ENCODE results near the gene KCTD14.
A peak's percentile ranks its signal among the peaks of the same experiment; 100 is the strongest.
"Not testable (repeated sequence)": the region's sequence is repeated elsewhere in the genome, so short reads cannot be mapped to it uniquely, and the experiment has no call there.

The KCTD14 gene

GRCh38 chr11:78049348-78049747 lies 26.3 kb upstream of the KCTD14 start:
- DNase-seq (ENCODE audit: insufficient read length, low spot score) (no peak), FAIRE-seq (no peak)

GRCh38 chr11:78048561-78048960 lies 25.5 kb upstream of the KCTD14 start:
- DNase-seq (ENCODE audit: insufficient read length, low spot score), result no peak
- FAIRE-seq, result no peak

GRCh38 chr11:78046486-78046854 lies 23.4 kb upstream of the KCTD14 start:
- FAIRE-seq (no peak), DNase-seq (ENCODE audit: insufficient read length, low spot score) (no peak)

GRCh38 chr11:78045851-78046485 lies 22.9 kb upstream of the KCTD14 start:
- FAIRE-seq, result peak; percentile 62

GRCh38 chr11:78044706-78045105 lies 21.6 kb upstream of the KCTD14 start:
- no peak for FAIRE-seq

More at GRCh38 chr11:78045851-78046485, 22.9 kb upstream of the KCTD14 start:
- DNase-seq (ENCODE audit: insufficient read length, low spot score), result peak; percentile 87

GRCh38 chr11:78041843-78042440 lies 18.9 kb upstream of the KCTD14 start:
- DNase-seq (ENCODE audit: insufficient read length, low spot score) (no peak), FAIRE-seq (no peak)

More at GRCh38 chr11:78044706-78045105, 21.6 kb upstream of the KCTD14 start:
- no peak for DNase-seq (ENCODE audit: insufficient read length, low spot score)

- FAIRE-seq; DNase-seq (ENCODE audit: insufficient read length, low spot score): not testable (repeated sequence)
Measured at GRCh38 chr11:78041380-78041719, 18.3 kb upstream of the KCTD14 start.

GRCh38 chr11:78040691-78041379 lies 17.8 kb upstream of the KCTD14 start:
- FAIRE-seq (peak; percentile 55), DNase-seq (ENCODE audit: insufficient read length, low spot score) (peak; percentile 55)

GRCh38 chr11:78039919-78040671 lies 17.0 kb upstream of the KCTD14 start:
- DNase-seq (ENCODE audit: insufficient read length, low spot score), result peak; percentile 90
- FAIRE-seq, result peak; percentile 23

GRCh38 chr11:78039391-78039918 lies 16.4 kb upstream of the KCTD14 start:
- DNase-seq (ENCODE audit: insufficient read length, low spot score), result no peak
- FAIRE-seq, result no peak

- DNase-seq (ENCODE audit: insufficient read length, low spot score) (no peak), FAIRE-seq (no peak)
Measured at GRCh38 chr11:78038697-78039313, 15.7 kb upstream of the KCTD14 start.

- no peak for DNase-seq (ENCODE audit: insufficient read length, low spot score)
- FAIRE-seq, result no peak
Measured at GRCh38 chr11:78037825-78038620, 14.9 kb upstream of the KCTD14 start.

- peak; percentile 9 for FAIRE-seq
- DNase-seq (ENCODE audit: insufficient read length, low spot score), result no peak
Measured at GRCh38 chr11:78037056-78037455, 14.0 kb upstream of the KCTD14 start.

- FAIRE-seq (peak; percentile 65), DNase-seq (ENCODE audit: insufficient read length, low spot score) (no peak)
Measured at GRCh38 chr11:78036313-78036712, 13.2 kb upstream of the KCTD14 start.

- no peak for FAIRE-seq
Measured at GRCh38 chr11:78034623-78035022, 11.5 kb upstream of the KCTD14 start.

GRCh38 chr11:78033040-78033439 lies 10.0 kb upstream of the KCTD14 start:
- DNase-seq (ENCODE audit: insufficient read length, low spot score) (no peak), FAIRE-seq (no peak)

More at GRCh38 chr11:78034623-78035022, 11.5 kb upstream of the KCTD14 start:
- no peak for DNase-seq (ENCODE audit: insufficient read length, low spot score)

- FAIRE-seq (no peak), DNase-seq (ENCODE audit: insufficient read length, low spot score) (no peak)
Measured at GRCh38 chr11:78032090-78032489, 9.0 kb upstream of the KCTD14 start.

- FAIRE-seq, result no peak
- no peak for DNase-seq (ENCODE audit: insufficient read length, low spot score)
Measured at GRCh38 chr11:78031629-78032028, 8.6 kb upstream of the KCTD14 start.

- FAIRE-seq (peak; percentile 65), DNase-seq (ENCODE audit: insufficient read length, low spot score) (peak; percentile 65)
Measured at GRCh38 chr11:78030429-78031325, 7.6 kb upstream of the KCTD14 start.
